ENCODE results near the gene STAG3. TPM values are rescaled to one million over a fixed set of nuclear protein-coding genes. Genes with fewer than 3 reads are reported as not detected.

STAG3 gene
- total and polyA plus RNA-seq, 2 of the 8 experiments (the other 6 are each of a cell fraction or from before 2014, with no cell fraction given), result 1.3 to 3.3 TPM

DNA sequence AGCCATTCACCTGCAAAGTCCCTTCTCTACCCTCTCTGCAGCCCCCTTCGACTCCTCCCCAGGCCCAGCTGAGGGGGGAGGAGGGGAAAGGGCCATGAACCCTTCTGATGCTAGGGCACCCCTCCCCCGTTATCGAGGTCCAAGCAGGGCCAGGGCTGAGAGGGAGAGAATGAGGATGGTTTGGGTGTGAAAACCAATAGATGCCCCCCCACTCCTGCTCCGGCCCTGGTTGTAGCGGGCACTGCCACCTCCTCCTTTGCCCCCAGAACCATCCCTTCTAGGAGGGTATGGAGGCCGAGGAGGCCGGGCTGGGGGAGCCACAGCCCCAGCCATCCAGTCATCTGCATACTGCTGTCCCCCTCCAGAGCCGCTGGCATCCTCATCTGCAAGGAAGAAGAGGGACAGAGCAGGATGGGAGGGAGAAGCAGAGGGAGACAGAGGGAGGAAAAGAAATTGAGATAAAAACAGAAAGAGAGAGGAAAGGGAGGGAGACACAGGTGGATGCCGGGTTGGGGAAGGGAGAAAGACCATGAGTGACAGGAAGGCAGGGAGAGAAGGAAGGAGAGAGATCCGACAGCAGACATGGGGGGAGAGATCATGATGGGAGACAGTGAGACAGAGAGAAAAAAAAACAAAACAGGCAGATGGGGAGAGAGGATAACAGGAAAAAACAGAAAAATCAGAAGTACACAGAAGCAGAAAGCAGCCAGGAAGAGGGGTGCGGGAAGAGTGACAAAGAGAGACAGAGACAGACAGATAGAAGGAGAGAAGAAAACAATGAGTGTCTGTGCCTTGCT, 7.4 kb upstream of the STAG3 start (continued):
- TF ChIP-seq, protein P1, sequence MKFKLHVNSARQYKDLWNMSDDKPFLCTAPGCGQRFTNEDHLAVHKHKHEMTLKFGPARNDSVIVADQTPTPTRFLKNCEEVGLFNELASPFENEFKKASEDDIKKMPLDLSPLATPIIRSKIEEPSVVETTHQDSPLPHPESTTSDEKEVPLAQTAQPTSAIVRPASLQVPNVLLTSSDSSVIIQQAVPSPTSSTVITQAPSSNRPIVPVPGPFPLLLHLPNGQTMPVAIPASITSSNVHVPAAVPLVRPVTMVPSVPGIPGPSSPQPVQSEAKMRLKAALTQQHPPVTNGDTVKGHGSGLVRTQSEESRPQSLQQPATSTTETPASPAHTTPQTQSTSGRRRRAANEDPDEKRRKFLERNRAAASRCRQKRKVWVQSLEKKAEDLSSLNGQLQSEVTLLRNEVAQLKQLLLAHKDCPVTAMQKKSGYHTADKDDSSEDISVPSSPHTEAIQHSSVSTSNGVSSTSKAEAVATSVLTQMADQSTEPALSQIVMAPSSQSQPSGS (IDR thresholded peaks at IDR 0.05; ENCODE audit: low read length), result no peak
- TF ChIP-seq SIRT6 (IDR thresholded peaks at IDR 0.05; ENCODE audit: low read length) (no peak), CHD1 (IDR thresholded peaks at IDR 0.05; ENCODE audit: low read depth, low read length) (no peak), RBBP5 (IDR thresholded peaks at IDR 0.05; ENCODE audit: borderline replicate concordance, low read depth, low read length) (no peak)

Data from H1 (cell line).